Measurements from ENCODE around the gene PTH. TPM values are rescaled to one million over a fixed set of nuclear protein-coding genes. Genes with fewer than 3 reads are reported as not detected.

PTH gene
- total and polyA plus RNA-seq, 8 donors: 0.20 TPM; not detected in 7

- Histone ChIP-seq H3K9me3 (no peaks in the 10 kb centered on the region), H3K27me3 (no peaks in the 10 kb centered on the region), H3K36me3 (no peaks in the 10 kb centered on the region), H3K27ac (no peak overlapping the region), H3K4me1 (no peaks in the 10 kb centered on the region), H3K4me3 (no peak overlapping the region)
- DNase-seq (no peak), FAIRE-seq (no peak), ATAC-seq (no peak)
- TF ChIP-seq CTCF (IDR thresholded peaks at IDR 0.05): no peak
- intact Hi-C loops (cut with DNase I): no loop called here
- 84 to 86% methylated on average over 9 of the region's 9 CpGs for WGBS, 2 donors
Measured at GRCh38 chr11:13480198-13480597, 15.6 kb downstream of the PTH start.

GRCh38 chr11:13479688-13480087 is 16.1 kb downstream of the PTH start:
- 84 to 93% methylated on average over 3 of the region's 3 CpGs for WGBS, 2 donors

GRCh38 chr11:13475091-13475490 is 20.7 kb downstream of the PTH start:
- 76 to 85% methylated on average over 3 of the region's 3 CpGs for WGBS, 2 donors
- no peaks in the 10 kb centered on the region for H3K9me3 ChIP-seq
- DNase-seq: no peak
- no peak overlapping the region for H3K4me3 ChIP-seq
- ATAC-seq: no peak
- H3K27me3 ChIP-seq: no peaks in the 10 kb centered on the region
- no peaks in the 10 kb centered on the region for H3K36me3 ChIP-seq
- FAIRE-seq: no peak
- H3K27ac ChIP-seq: no peak overlapping the region
- no peaks in the 10 kb centered on the region for H3K4me1 ChIP-seq
- intact Hi-C loops (cut with DNase I): no loop called here
- TF ChIP-seq CTCF (IDR thresholded peaks at IDR 0.05): no peak

More at GRCh38 chr11:13479688-13480087, 16.1 kb downstream of the PTH start:
- Histone ChIP-seq H3K4me3 (no peak overlapping the region), H3K9me3 (no peaks in the 10 kb centered on the region), H3K27ac (no peak overlapping the region), H3K4me1 (no peaks in the 10 kb centered on the region), H3K27me3 (no peaks in the 10 kb centered on the region), H3K36me3 (no peaks in the 10 kb centered on the region)
- DNase-seq (no peak), ATAC-seq (no peak), FAIRE-seq (no peak)
- TF ChIP-seq CTCF (IDR thresholded peaks at IDR 0.05): no peak
- intact Hi-C loops (cut with DNase I): no loop called here

GRCh38 chr11:13473013-13473722 is 22.6 kb downstream of the PTH start:
- Histone ChIP-seq H3K36me3 (no peaks in the 10 kb centered on the region), H3K4me1 (no peaks in the 10 kb centered on the region), H3K4me3 (no peak overlapping the region), H3K27me3 (no peaks in the 10 kb centered on the region), H3K9me3 (no peaks in the 10 kb centered on the region), H3K27ac (no peak overlapping the region)
- no peak for ATAC-seq
- 49 to 55% methylated on average over 3 of the region's 3 CpGs for WGBS, 2 donors
- no peak for DNase-seq
- no peak for FAIRE-seq
- intact Hi-C loops (cut with DNase I): no loop called here
- TF ChIP-seq CTCF (IDR thresholded peaks at IDR 0.05): no peak

GRCh38 chr11:13468750-13469149 is 27.0 kb downstream of the PTH start:
- ATAC-seq (no peak), FAIRE-seq (no peak), DNase-seq (no peak)
- 46 to 54% methylated on average over 5 of the region's 5 CpGs for WGBS, 2 donors
- Histone ChIP-seq H3K4me3 (no peak overlapping the region), H3K36me3 (no peaks in the 10 kb centered on the region), H3K27ac (no peak overlapping the region), H3K4me1 (peaks cover 0 to 4% (median 3%) of the 10 kb centered on the region in 3 donors), H3K27me3 (no peaks in the 10 kb centered on the region), H3K9me3 (no peaks in the 10 kb centered on the region)
- intact Hi-C loops (cut with DNase I): no loop called here
- no peak for TF ChIP-seq CTCF (IDR thresholded peaks at IDR 0.05)

All from pancreas (tissue), 10 donors.